WTC11 (cell line): Measurements from ENCODE around the gene PCBP3. TPM values are rescaled to one million over a fixed set of nuclear protein-coding genes. Genes with fewer than 3 reads are reported as not detected.

Source experiments
- ATAC-seq: fragments of 200-7000 bp; cut with Tn5 transposase; 2 replicates; pipeline ENCODE4 v1.10.0; 2021; ENCODE audit warnings: mild to moderate bottlenecking, moderate library complexity
- CTCF ChIA-PET: fragments of 300-600 bp; sonication (Branson Sonifier 250); formaldehyde crosslinking; loops from one replicate; lab custom pipeline; 2021; ENCODE audit warnings: antibody characterized with exemption; lab: Charles Lee
- POLR2A ChIA-PET: fragments of 350-600 bp; sonication (Branson Sonifier 250); formaldehyde crosslinking; loops from one replicate; lab custom pipeline; 2021; ENCODE audit warnings: antibody characterized with exemption; lab: Charles Lee
- DNase-seq: peaks from one replicate; pipeline ENCODE4 v3.0.0; 2021; ENCODE audit warnings: low spot score
- H3K27ac Mint-ChIP-seq: 2 replicates; pipeline ENCODE4 v1.8.0; 2021; ENCODE audit warnings: mixed read lengths
- H3K27me3 Mint-ChIP-seq: 2 replicates; pipeline ENCODE4 v1.8.0; 2021; ENCODE audit warnings: low read depth, mild to moderate bottlenecking, moderate library complexity, mixed read lengths
- H3K36me3 Mint-ChIP-seq: 2 replicates; pipeline ENCODE4 v1.8.0; 2021; ENCODE audit warnings: mixed read lengths
- H3K4me1 Mint-ChIP-seq: 2 replicates; pipeline ENCODE4 v1.8.0; 2022; ENCODE audit warnings: mixed read lengths
- H3K4me3 Mint-ChIP-seq: 2 replicates; pipeline ENCODE4 v1.8.0; 2021; ENCODE audit warnings: mild to moderate bottlenecking, moderate library complexity, mixed read lengths
- H3K9me3 Mint-ChIP-seq: 2 replicates; pipeline ENCODE4 v1.8.0; 2021; ENCODE audit warnings: mixed read lengths
- AR ChIP-seq: fragments of 250-450 bp; sonication (Bioruptor Pico); IDR thresholded peaks from 2 replicates; pipeline ENCODE4 v1.9.0; 2021; ENCODE audit warnings: mild to moderate bottlenecking
- ATF2 ChIP-seq: sonication (generic); formaldehyde crosslinking; IDR thresholded peaks from 2 replicates; pipeline ENCODE4 v1.8.1; 2022; ENCODE audit warnings: low read depth, missing genetic modification reagents, borderline replicate concordance
- CBFB ChIP-seq: sonication (generic); formaldehyde crosslinking; IDR thresholded peaks from 2 replicates; pipeline ENCODE4 v1.8.1; 2022; ENCODE audit warnings: mild to moderate bottlenecking, low read depth, missing genetic modification reagents
- E2F4 ChIP-seq: sonication (generic); formaldehyde crosslinking; IDR thresholded peaks from 2 replicates; pipeline ENCODE4 v1.8.1; 2022; ENCODE audit warnings: low read depth, mild to moderate bottlenecking, moderate library complexity, missing genetic modification reagents, borderline replicate concordance
- EMX1 ChIP-seq: fragments of 250-450 bp; sonication (Bioruptor Pico); IDR thresholded peaks from 2 replicates; pipeline ENCODE4 v1.8.0; 2021; ENCODE audit warnings: mild to moderate bottlenecking
- FOXP1 ChIP-seq: sonication (generic); formaldehyde crosslinking; IDR thresholded peaks from 2 replicates; pipeline ENCODE4 v1.8.0; 2022; ENCODE audit warnings: missing genetic modification reagents, mild to moderate bottlenecking, moderate library complexity, borderline replicate concordance
- GTF2I ChIP-seq: fragments of 250-450 bp; sonication (Bioruptor Pico); conservative IDR thresholded peaks from 2 replicates; pipeline ENCODE4 v1.4.0; 2021; ENCODE audit warnings: mild to moderate bottlenecking
- HMGA2 ChIP-seq: fragments of 250-450 bp; sonication (Bioruptor Pico); IDR thresholded peaks from 2 replicates; pipeline ENCODE4 v1.4.0; 2021; ENCODE audit warnings: mild to moderate bottlenecking, moderate library complexity
- JUN ChIP-seq: sonication (generic); formaldehyde crosslinking; IDR thresholded peaks from 2 replicates; pipeline ENCODE4 v1.8.0; 2023; ENCODE audit warnings: mild to moderate bottlenecking, missing genetic modification reagents
- KAT7 ChIP-seq: sonication (generic); formaldehyde crosslinking; IDR thresholded peaks from 2 replicates; pipeline ENCODE4 v1.8.1; 2023; ENCODE audit warnings: missing genetic modification reagents, mild to moderate bottlenecking, borderline replicate concordance
- MYBL2 ChIP-seq: sonication (generic); formaldehyde crosslinking; IDR thresholded peaks from 2 replicates; pipeline ENCODE4 v1.8.1; 2023; ENCODE audit warnings: mild to moderate bottlenecking, moderate library complexity, missing genetic modification reagents
- NR3C1 ChIP-seq: sonication (generic); formaldehyde crosslinking; conservative IDR thresholded peaks from 2 replicates; pipeline ENCODE4 v1.8.1; 2023; ENCODE audit warnings: low read depth, mild to moderate bottlenecking, missing genetic modification reagents
- SMAD3 ChIP-seq: sonication (generic); formaldehyde crosslinking; IDR thresholded peaks from 2 replicates; pipeline ENCODE4 v1.8.0; 2022; ENCODE audit warnings: missing genetic modification reagents, mild to moderate bottlenecking, borderline replicate concordance
- ZNF532 ChIP-seq: fragments of 250-450 bp; sonication (Bioruptor Pico); IDR thresholded peaks from 2 replicates; pipeline ENCODE4 v1.9.0; 2021; ENCODE audit warnings: mild to moderate bottlenecking, borderline replicate concordance
- total RNA-seq: library from RNA; stranded (reverse); gene quantifications from 3 replicates; pipeline ENCODE4 v1.2.3, GENCODE V29; 2021
- TF ChIP-seq, protein P1 (sequence below): sonication (generic); formaldehyde crosslinking; conservative IDR thresholded peaks from 2 replicates; pipeline ENCODE4 v1.8.1; 2022; ENCODE audit warnings: mild to moderate bottlenecking, missing genetic modification reagents

PCBP3 gene
- total RNA-seq, 1 experiment from 2014 or later = 8.5 TPM

- no peak for TF ChIP-seq CBFB (CRISPR knock-in tag)
- TF ChIP-seq, protein P1, sequence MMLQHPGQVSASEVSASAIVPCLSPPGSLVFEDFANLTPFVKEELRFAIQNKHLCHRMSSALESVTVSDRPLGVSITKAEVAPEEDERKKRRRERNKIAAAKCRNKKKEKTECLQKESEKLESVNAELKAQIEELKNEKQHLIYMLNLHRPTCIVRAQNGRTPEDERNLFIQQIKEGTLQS (CRISPR knock-in tag) = no peak
- TF ChIP-seq ATF2 (CRISPR knock-in tag) = no peak
- no peak for TF ChIP-seq ZNF532 (CRISPR knock-in tag)
These were observed 120.0 kb downstream of the PCBP3 start (continued) for GRCh38 chr21:45763506-45763905.

DNA sequence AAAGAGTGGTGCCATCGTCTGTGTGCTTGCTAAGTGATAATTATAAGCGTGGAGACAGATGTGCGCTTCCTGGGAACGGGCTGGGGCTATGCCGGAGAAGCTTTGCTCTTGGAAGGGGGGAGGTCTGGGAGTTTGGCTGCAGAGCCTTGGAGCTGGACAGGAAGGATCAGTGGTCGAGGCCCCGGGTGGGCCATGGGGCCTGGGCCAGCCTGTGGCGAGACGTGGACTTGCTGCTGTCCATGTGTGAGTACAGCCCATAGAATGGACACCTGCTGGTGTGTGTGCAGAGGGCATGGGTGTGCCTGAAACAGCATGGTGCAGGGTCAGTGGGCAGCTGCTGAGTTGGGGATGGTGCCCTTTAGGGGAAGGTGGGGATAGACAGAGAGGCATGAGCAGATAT is 121.3 kb downstream of the PCBP3 start:
- CTCF ChIA-PET = interaction anchor here (1.4 kb wide), 1 partner anchor 24 kb away, joined by 4 read pairs; no protein-coding TSS in a partner anchor
- POLR2A ChIA-PET = no interaction called here
- DNase-seq (no peak), ATAC-seq (no peak)
- Mint-ChIP-seq H3K4me1 (no peaks in the 10 kb centered on the region), H3K27me3 (no peaks in the 10 kb centered on the region), H3K4me3 (no peak overlapping the region), H3K27ac (no peak overlapping the region; the same call in 1 of the 2 replicates), H3K36me3 (no peaks in the 10 kb centered on the region), H3K9me3 (no peaks in the 10 kb centered on the region)
- TF ChIP-seq AR = no peak
- no peak for TF ChIP-seq NR3C1
- TF ChIP-seq MYBL2 (CRISPR knock-in tag) = no peak
- no peak for TF ChIP-seq HMGA2 (CRISPR knock-in tag)

GRCh38 chr21:45765375-45765774 is 121.8 kb downstream of the PCBP3 start:
- Mint-ChIP-seq H3K4me1 (no peaks in the 10 kb centered on the region), H3K9me3 (no peaks in the 10 kb centered on the region), H3K27me3 (no peaks in the 10 kb centered on the region), H3K4me3 (no peak overlapping the region), H3K27ac (no peak overlapping the region), H3K36me3 (no peaks in the 10 kb centered on the region)
- ChIA-PET CTCF (interaction anchor here (1.4 kb wide), 1 partner anchor 24 kb away, joined by 4 read pairs; no protein-coding TSS in a partner anchor), POLR2A (no interaction called here)
- ATAC-seq = no peak
- no peak for DNase-seq
- no peak for TF ChIP-seq ZNF532 (CRISPR knock-in tag)
- no peak for TF ChIP-seq E2F4 (CRISPR knock-in tag)
- no peak for TF ChIP-seq MYBL2 (CRISPR knock-in tag)
- no peak for TF ChIP-seq EMX1 (CRISPR knock-in tag)
- no peak for TF ChIP-seq GTF2I (CRISPR knock-in tag)
- TF ChIP-seq FOXP1 (CRISPR knock-in tag) = no peak
- no peak for TF ChIP-seq CBFB (CRISPR knock-in tag)
- no peak for TF ChIP-seq JUN (CRISPR knock-in tag)
- no peak for TF ChIP-seq KAT7 (CRISPR knock-in tag)
- no peak for TF ChIP-seq SMAD3 (CRISPR knock-in tag)
